ENCODE results near the gene RPL9.
"Not testable (repeated sequence)": the region's sequence is repeated elsewhere in the genome, so short reads cannot be mapped to it uniquely, and the experiment has no call there.

The RPL9 gene

GRCh38 chr4:39458505-39459300 is at the start of gene RPL9, which contains the start of gene LIAS:
Gene RPL9, minus strand, starts transcription at chr4:39458922. Its CDS starts 483 bp downstream, at chr4:39458439.
Gene LIAS, plus strand, starts transcription at chr4:39459056. Its CDS starts 62 bp downstream, at chr4:39459118.
- peak; percentile 99 for DNase-seq (ENCODE audit: low read depth)
- H3K4me3 ChIP-seq (ENCODE audit: low read depth, low read length) = peak within 1 kb of the TSS; percentile 97

GRCh38 chr4:39505581-39505980 is 46.9 kb upstream of the RPL9 start:
- no peak for DNase-seq (ENCODE audit: low read depth)
- H3K4me3 ChIP-seq (ENCODE audit: low read depth, low read length) = no peak overlapping the region

- H3K4me3 ChIP-seq (ENCODE audit: low read depth, low read length) = no peak overlapping the region
- no peak for DNase-seq (ENCODE audit: low read depth)
These were observed 45.8 kb upstream of the RPL9 start for GRCh38 chr4:39504538-39504937.

- H3K4me3 ChIP-seq (ENCODE audit: low read depth, low read length); DNase-seq (ENCODE audit: low read depth): not testable (repeated sequence)
These were observed 43.9 kb upstream of the RPL9 start for GRCh38 chr4:39502664-39503035.

GRCh38 chr4:39502019-39502663 is 43.4 kb upstream of the RPL9 start:
- peak; percentile 43 for DNase-seq (ENCODE audit: low read depth)
- no peak overlapping the region for H3K4me3 ChIP-seq (ENCODE audit: low read depth, low read length)

- no peak overlapping the region for H3K4me3 ChIP-seq (ENCODE audit: low read depth, low read length)
These were observed 40.0 kb upstream of the RPL9 start for GRCh38 chr4:39498727-39499020.

GRCh38 chr4:39497909-39498726 is 39.4 kb upstream of the RPL9 start:
- DNase-seq (ENCODE audit: low read depth) = no peak
- H3K4me3 ChIP-seq (ENCODE audit: low read depth, low read length) = no peak overlapping the region

More at GRCh38 chr4:39498727-39499020, 40.0 kb upstream of the RPL9 start:
- no peak for DNase-seq (ENCODE audit: low read depth)

GRCh38 chr4:39495446-39496213 is 36.9 kb upstream of the RPL9 start:
- no peak overlapping the region for H3K4me3 ChIP-seq (ENCODE audit: low read depth, low read length)
- DNase-seq (ENCODE audit: low read depth) = no peak

GRCh38 chr4:39494354-39494753 is 35.6 kb upstream of the RPL9 start:
- no peak overlapping the region for H3K4me3 ChIP-seq (ENCODE audit: low read depth, low read length)
- DNase-seq (ENCODE audit: low read depth) = no peak

- no peak for DNase-seq (ENCODE audit: low read depth)
- H3K4me3 ChIP-seq (ENCODE audit: low read depth, low read length) = no peak overlapping the region
These were observed 31.6 kb upstream of the RPL9 start for GRCh38 chr4:39490322-39490721.

GRCh38 chr4:39486221-39486804 is 27.6 kb upstream of the RPL9 start:
- no peak for DNase-seq (ENCODE audit: low read depth)
- no peak overlapping the region for H3K4me3 ChIP-seq (ENCODE audit: low read depth, low read length)

GRCh38 chr4:39484582-39485272 is 26.0 kb upstream of the RPL9 start:
- no peak overlapping the region for H3K4me3 ChIP-seq (ENCODE audit: low read depth, low read length)
- no peak for DNase-seq (ENCODE audit: low read depth)

- H3K4me3 ChIP-seq (ENCODE audit: low read depth, low read length) = no peak overlapping the region
- DNase-seq (ENCODE audit: low read depth) = no peak
These were observed 22.4 kb upstream of the RPL9 start for GRCh38 chr4:39480902-39481695.

GRCh38 chr4:39480251-39480650 is 21.5 kb upstream of the RPL9 start:
- DNase-seq (ENCODE audit: low read depth) = no peak
- H3K4me3 ChIP-seq (ENCODE audit: low read depth, low read length) = no peak overlapping the region

GRCh38 chr4:39476187-39476895 is 17.6 kb upstream of the RPL9 start:
- no peak overlapping the region for H3K4me3 ChIP-seq (ENCODE audit: low read depth, low read length)
- DNase-seq (ENCODE audit: low read depth) = no peak

- H3K4me3 ChIP-seq (ENCODE audit: low read depth, low read length) = no peak overlapping the region
- DNase-seq (ENCODE audit: low read depth) = no peak
These were observed 13.7 kb upstream of the RPL9 start for GRCh38 chr4:39472396-39472795.

GRCh38 chr4:39470402-39470801 is 11.7 kb upstream of the RPL9 start:
- H3K4me3 ChIP-seq (ENCODE audit: low read depth, low read length) = no peak overlapping the region
- no peak for DNase-seq (ENCODE audit: low read depth)

Measured in skeletal muscle cell (primary cell).